ENCODE data around the gene SOHLH1. TPM values are rescaled to one million over a fixed set of nuclear protein-coding genes. Genes with fewer than 3 reads are reported as not detected.

The SOHLH1 gene
- total RNA-seq, 1 donor from 2014 or later: not detected

DNA sequence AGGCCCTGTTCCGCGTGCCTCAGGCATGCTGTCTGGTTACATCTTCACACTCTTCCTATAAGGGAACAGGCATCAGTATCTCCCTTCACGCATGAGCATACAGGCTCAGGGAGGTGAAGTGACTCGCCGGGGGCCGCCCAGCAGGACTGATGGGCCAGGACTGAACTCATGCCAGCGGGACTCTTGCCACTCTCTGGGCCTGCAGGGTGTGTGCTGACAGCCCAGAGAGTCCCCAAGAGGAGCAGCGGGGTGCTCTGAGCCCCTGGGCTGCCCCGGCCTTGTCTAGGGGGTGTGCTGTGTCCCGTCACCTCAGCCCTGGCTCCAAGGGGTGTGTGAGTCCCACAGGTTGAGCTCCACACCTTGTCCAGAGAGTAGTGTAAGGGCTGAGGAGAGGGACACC, 12.6 kb upstream of the SOHLH1 start:
- H3K27me3 Mint-ChIP-seq (ENCODE audit: low read depth): peaks cover 87% of the 10 kb centered on the region
- no peak overlapping the region for H3K4me3 Mint-ChIP-seq
- no peak overlapping the region for H3K27ac Mint-ChIP-seq
- no peaks in the 10 kb centered on the region for H3K36me3 Mint-ChIP-seq
- no peaks in the 10 kb centered on the region for H3K4me1 Mint-ChIP-seq
- no peak for DNase-seq (ENCODE audit: low spot score in 2 of 2, unreplicated experiment in 2 of 2)
- TF ChIP-seq, protein P1, sequence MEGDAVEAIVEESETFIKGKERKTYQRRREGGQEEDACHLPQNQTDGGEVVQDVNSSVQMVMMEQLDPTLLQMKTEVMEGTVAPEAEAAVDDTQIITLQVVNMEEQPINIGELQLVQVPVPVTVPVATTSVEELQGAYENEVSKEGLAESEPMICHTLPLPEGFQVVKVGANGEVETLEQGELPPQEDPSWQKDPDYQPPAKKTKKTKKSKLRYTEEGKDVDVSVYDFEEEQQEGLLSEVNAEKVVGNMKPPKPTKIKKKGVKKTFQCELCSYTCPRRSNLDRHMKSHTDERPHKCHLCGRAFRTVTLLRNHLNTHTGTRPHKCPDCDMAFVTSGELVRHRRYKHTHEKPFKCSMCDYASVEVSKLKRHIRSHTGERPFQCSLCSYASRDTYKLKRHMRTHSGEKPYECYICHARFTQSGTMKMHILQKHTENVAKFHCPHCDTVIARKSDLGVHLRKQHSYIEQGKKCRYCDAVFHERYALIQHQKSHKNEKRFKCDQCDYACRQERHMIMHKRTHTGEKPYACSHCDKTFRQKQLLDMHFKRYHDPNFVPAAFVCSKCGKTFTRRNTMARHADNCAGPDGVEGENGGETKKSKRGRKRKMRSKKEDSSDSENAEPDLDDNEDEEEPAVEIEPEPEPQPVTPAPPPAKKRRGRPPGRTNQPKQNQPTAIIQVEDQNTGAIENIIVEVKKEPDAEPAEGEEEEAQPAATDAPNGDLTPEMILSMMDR (IDR thresholded peaks at IDR 0.05; ENCODE audit: unreplicated experiment): no peak
- H3K9me3 Mint-ChIP-seq: no peaks in the 10 kb centered on the region

GRCh38 chr9:135711391-135711790, 12.1 kb upstream of the SOHLH1 start:
- Mint-ChIP-seq H3K9me3 (no peaks in the 10 kb centered on the region), H3K27ac (no peak overlapping the region), H3K27me3 (ENCODE audit: low read depth) (peaks cover 82% of the 10 kb centered on the region), H3K36me3 (no peaks in the 10 kb centered on the region), H3K4me1 (no peaks in the 10 kb centered on the region), H3K4me3 (no peak overlapping the region)
- TF ChIP-seq, protein P1 (IDR thresholded peaks at IDR 0.05; ENCODE audit: unreplicated experiment): no peak
- DNase-seq (ENCODE audit: low spot score in 2 of 2, unreplicated experiment in 2 of 2): no peak

- Mint-ChIP-seq H3K4me3 (no peak overlapping the region), H3K9me3 (no peaks in the 10 kb centered on the region), H3K27ac (no peak overlapping the region), H3K4me1 (peaks cover 1% of the 10 kb centered on the region), H3K36me3 (no peaks in the 10 kb centered on the region), H3K27me3 (ENCODE audit: low read depth) (peaks cover 69% of the 10 kb centered on the region)
- no peak for DNase-seq (ENCODE audit: low spot score in 2 of 2, unreplicated experiment in 2 of 2)
- TF ChIP-seq, protein P1 (IDR thresholded peaks at IDR 0.05; ENCODE audit: unreplicated experiment): no peak
These were observed 8.9 kb upstream of the SOHLH1 start for GRCh38 chr9:135708164-135708563.

GRCh38 chr9:135707252-135708138, 8.2 kb upstream of the SOHLH1 start:
- Mint-ChIP-seq H3K27me3 (ENCODE audit: low read depth) (peaks cover 68% of the 10 kb centered on the region), H3K27ac (no peak overlapping the region), H3K4me3 (no peak overlapping the region), H3K4me1 (peaks cover 1% of the 10 kb centered on the region), H3K9me3 (no peaks in the 10 kb centered on the region), H3K36me3 (no peaks in the 10 kb centered on the region)
- no peak for DNase-seq (ENCODE audit: low spot score in 2 of 2, unreplicated experiment in 2 of 2)
- TF ChIP-seq, protein P1 (IDR thresholded peaks at IDR 0.05; ENCODE audit: unreplicated experiment): no peak

DNA sequence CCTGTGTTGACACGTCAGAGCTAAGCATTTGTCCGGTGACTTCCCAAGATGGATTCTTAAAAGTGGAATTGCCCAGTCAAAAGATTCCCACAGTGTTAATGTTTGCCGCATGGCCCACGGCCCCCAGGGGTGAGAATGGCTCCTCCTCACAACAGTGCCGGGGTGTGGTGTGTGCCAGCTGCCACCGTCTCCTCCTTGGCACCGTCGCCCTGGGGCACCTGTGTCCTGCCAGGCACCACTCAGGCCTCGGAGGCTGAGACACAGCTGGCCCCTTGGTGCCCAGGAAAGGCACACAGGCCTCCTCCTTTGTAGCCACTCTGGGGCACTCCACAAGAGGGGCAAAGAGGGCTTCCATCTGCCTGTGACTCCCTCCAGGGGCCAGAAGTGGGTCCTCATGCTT, 7.0 kb upstream of the SOHLH1 start:
- Mint-ChIP-seq H3K4me3 (no peak overlapping the region), H3K27me3 (ENCODE audit: low read depth) (peaks cover 58% of the 10 kb centered on the region), H3K27ac (no peak overlapping the region), H3K9me3 (no peaks in the 10 kb centered on the region), H3K36me3 (no peaks in the 10 kb centered on the region), H3K4me1 (peaks cover 1% of the 10 kb centered on the region)
- DNase-seq (ENCODE audit: low spot score in 2 of 2, unreplicated experiment in 2 of 2): no peak
- TF ChIP-seq, protein P1 (IDR thresholded peaks at IDR 0.05; ENCODE audit: unreplicated experiment): no peak
